GM20000 (cell line): ENCODE measurements around the gene FAR2.

ENCODE experiments used
- DNase-seq: peaks from one replicate; pipeline ENCODE4 v3.0.0; 2012; ENCODE audit warnings: low spot score
- TF ChIP-seq, protein P1 (sequence below): IDR thresholded peaks from 2 replicates; pipeline ENCODE4 v1.5.1; 2012; ENCODE audit warnings: mild to moderate bottlenecking, control low read depth; ENCODE audit errors: extremely low read depth, missing control alignments

Gene FAR2

DNA sequence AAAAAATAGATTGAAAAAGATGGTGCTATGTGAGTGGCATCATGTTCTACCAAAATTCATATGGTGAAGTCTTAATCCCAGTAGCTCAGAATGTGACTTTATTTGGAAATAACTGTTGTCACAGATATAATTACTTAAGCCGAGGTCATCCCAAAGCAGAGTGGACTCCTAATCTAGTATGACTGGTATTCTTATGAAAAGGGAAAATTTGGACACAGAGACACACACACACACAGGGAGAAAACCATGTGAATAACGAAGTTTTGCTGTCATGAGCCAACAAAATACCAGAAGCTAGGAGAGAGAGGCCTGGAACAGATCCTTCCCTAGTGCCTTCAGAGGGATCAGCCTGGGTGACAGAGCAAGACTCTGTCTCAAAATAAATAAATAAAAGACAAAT is 62.6 kb downstream of the FAR2 start:
- TF ChIP-seq, protein P1, sequence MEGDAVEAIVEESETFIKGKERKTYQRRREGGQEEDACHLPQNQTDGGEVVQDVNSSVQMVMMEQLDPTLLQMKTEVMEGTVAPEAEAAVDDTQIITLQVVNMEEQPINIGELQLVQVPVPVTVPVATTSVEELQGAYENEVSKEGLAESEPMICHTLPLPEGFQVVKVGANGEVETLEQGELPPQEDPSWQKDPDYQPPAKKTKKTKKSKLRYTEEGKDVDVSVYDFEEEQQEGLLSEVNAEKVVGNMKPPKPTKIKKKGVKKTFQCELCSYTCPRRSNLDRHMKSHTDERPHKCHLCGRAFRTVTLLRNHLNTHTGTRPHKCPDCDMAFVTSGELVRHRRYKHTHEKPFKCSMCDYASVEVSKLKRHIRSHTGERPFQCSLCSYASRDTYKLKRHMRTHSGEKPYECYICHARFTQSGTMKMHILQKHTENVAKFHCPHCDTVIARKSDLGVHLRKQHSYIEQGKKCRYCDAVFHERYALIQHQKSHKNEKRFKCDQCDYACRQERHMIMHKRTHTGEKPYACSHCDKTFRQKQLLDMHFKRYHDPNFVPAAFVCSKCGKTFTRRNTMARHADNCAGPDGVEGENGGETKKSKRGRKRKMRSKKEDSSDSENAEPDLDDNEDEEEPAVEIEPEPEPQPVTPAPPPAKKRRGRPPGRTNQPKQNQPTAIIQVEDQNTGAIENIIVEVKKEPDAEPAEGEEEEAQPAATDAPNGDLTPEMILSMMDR = no peak
- DNase-seq = no peak

DNA sequence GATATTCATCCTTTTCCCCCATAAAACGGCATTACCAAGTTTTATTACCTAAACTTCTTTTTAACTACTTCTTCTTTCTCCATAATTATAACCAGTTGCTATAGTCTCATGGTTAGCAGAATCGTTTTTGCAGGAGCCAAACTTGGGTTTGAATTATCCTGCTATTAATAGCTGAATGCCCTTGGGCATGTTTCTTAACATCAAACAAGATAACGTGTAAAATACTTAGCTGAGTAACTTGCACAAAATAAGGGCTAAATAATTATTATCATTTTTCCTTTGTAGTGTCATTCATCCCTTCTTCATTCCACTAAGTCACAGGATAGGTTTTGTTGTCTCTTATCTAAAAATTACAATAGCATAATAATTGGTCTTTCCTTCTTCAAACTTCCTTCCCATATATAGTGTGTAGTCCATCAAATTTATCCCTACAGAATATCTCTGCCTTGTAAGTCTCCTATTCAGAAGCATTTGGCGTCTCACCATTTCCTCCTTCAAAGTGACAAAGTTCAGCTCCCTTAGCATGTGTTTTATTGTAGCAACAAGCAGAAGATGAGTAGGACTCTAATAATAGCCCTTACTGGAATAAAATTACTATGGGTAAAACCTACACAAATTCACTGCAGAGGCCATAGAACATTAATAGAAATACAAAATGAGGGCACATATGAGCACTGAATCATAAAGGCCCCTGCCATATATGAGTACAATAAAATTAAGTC is 63.8 kb downstream of the FAR2 start:
- TF ChIP-seq, protein P1 = no peak
- DNase-seq = no peak

DNA sequence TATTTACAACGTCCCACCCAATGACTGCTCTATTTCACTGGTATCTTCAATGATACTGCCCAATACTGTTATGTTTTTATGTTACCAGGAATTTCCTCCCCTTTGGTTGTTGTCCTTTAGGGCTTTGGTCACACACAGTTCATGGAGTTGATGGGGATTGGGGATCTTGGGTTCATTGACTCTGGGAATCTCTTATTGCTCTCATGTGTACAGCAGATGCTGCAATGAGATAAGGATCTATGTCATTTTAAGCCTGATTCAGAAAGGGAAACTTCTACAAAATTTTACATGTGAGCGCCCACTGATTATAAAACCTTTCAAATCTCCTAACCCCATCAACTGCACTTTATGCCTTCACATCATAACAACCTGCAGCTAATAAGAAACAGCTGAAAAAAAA is 67.2 kb downstream of the FAR2 start:
- DNase-seq = no peak
- TF ChIP-seq, protein P1 = no peak

- DNase-seq = no peak
- TF ChIP-seq, protein P1 = no peak
Observed at GRCh38 chr12:29216797-29217575, 67.9 kb downstream of the FAR2 start.

DNA sequence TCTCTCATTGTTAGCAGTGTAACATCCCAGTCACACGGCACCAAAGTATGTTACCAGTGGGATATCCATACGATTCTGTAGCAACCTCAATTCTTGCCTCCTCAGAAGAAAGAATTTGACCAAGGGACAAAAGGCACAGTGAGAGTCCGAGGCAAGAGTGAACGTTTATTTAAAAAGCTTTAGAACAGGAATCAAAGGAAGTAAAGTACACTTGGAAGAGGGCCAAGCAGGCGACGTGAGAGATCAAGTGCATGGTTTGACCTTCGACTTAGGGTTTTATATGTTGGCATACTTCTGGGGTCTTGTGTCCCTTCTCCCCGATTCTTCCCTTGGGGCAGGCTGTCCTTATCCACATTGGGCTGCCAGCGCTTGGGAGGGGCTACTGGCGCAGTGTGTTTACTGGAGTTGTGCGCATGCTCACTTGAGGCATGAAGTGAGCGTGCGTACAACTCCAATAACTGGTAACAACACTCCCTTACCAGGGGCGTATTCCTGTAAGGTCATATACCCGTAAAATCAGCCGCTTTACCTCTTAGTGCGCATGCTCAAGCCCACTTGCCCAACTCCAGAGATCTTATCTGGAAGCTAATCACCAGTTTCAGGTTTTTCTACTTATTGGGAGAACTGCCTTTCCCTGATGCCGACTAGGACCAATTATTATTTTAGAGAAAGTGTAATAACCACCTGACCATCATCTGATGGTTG is 71.7 kb downstream of the FAR2 start:
- no peak for DNase-seq
- TF ChIP-seq, protein P1 = no peak

DNA sequence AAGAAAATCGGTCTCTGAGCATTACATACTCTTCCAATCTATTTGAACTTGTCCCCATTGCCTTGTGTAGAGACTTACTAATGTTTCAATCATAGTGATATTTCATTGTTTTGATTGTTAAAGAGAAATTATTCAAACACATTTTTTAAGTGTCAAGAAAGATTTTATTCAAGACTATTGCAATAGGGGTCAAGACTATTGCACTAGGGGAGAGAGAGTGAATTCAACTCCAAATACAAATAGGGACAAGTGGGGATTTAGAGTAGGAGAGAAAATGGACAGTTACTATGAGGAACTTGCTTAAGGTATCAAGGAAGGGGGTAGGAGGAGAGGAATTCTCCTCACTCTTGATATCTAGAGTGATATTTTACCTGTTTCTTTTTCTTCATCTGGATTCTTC is 73.1 kb downstream of the FAR2 start:
- no peak for DNase-seq
- TF ChIP-seq, protein P1 = no peak

GRCh38 chr12:29223426-29223825 is 74.3 kb downstream of the FAR2 start:
- no peak for DNase-seq
- TF ChIP-seq, protein P1 = no peak
